ENCODE measurements around the gene GALNT9.

The GALNT9 gene

GRCh38 chr12:132356691-132357622 is 27.6 kb upstream of the GALNT9 start:
- DNase-seq (ENCODE audit: low spot score) = no peak
- no peak for TF ChIP-seq CTCF (IDR thresholded peaks at IDR 0.05; ENCODE audit: extremely low read depth, missing control alignments)

GRCh38 chr12:132355742-132356681 is 26.6 kb upstream of the GALNT9 start:
- DNase-seq (ENCODE audit: low spot score) = no peak
- TF ChIP-seq CTCF (IDR thresholded peaks at IDR 0.05; ENCODE audit: extremely low read depth, missing control alignments) = no peak

GRCh38 chr12:132354982-132355680 is 25.7 kb upstream of the GALNT9 start:
- no peak for DNase-seq (ENCODE audit: low spot score)
- TF ChIP-seq CTCF (IDR thresholded peaks at IDR 0.05; ENCODE audit: extremely low read depth, missing control alignments) = no peak

GRCh38 chr12:132354211-132354981 is 25.0 kb upstream of the GALNT9 start:
- TF ChIP-seq CTCF (IDR thresholded peaks at IDR 0.05; ENCODE audit: extremely low read depth, missing control alignments) = no peak

GRCh38 chr12:132353811-132354210 is 24.4 kb upstream of the GALNT9 start:
- no peak for DNase-seq (ENCODE audit: low spot score)

More at GRCh38 chr12:132354211-132354981, 25.0 kb upstream of the GALNT9 start:
- no peak for DNase-seq (ENCODE audit: low spot score)

More at GRCh38 chr12:132353811-132354210, 24.4 kb upstream of the GALNT9 start:
- no peak for TF ChIP-seq CTCF (IDR thresholded peaks at IDR 0.05; ENCODE audit: extremely low read depth, missing control alignments)

All from GM20000 (cell line).